Measurements from ENCODE around the gene SMAD7.

The SMAD7 gene

GRCh38 chr18:48950536-48951447 is at the start of gene SMAD7:
TSS of gene SMAD7 (minus strand) at chr18:48950965. CDS start at chr18:48950424, 541 bp downstream.
- no peak for DNase-seq

- DNase-seq: no peak
Observed at GRCh38 chr18:48999569-48999968, 48.8 kb upstream of the SMAD7 start.

- DNase-seq: no peak
Observed at GRCh38 chr18:48997985-48998831, 47.4 kb upstream of the SMAD7 start.

- no peak for DNase-seq
Observed at GRCh38 chr18:48997681-48997984, 46.9 kb upstream of the SMAD7 start.

- DNase-seq: peak; percentile 43
Observed at GRCh38 chr18:48996901-48997463, 46.2 kb upstream of the SMAD7 start.

GRCh38 chr18:48996041-48996440 is 45.3 kb upstream of the SMAD7 start:
- no peak for DNase-seq

GRCh38 chr18:48994926-48995835 is 44.4 kb upstream of the SMAD7 start:
- no peak for DNase-seq

- DNase-seq: no peak
Observed at GRCh38 chr18:48994044-48994651, 43.4 kb upstream of the SMAD7 start.

- no peak for DNase-seq
Observed at GRCh38 chr18:48993586-48993985, 42.8 kb upstream of the SMAD7 start.

- DNase-seq: no peak
Observed at GRCh38 chr18:48992791-48993555, 42.2 kb upstream of the SMAD7 start.

GRCh38 chr18:48992133-48992532 is 41.4 kb upstream of the SMAD7 start:
- DNase-seq: no peak

- no peak for DNase-seq
Observed at GRCh38 chr18:48991676-48992075, 40.9 kb upstream of the SMAD7 start.

- DNase-seq: no peak
Observed at GRCh38 chr18:48991319-48991660, 40.5 kb upstream of the SMAD7 start.

GRCh38 chr18:48990481-48991318 is 39.9 kb upstream of the SMAD7 start:
- no peak for DNase-seq

- DNase-seq: no peak
Observed at GRCh38 chr18:48989304-48990303, 38.8 kb upstream of the SMAD7 start.

- DNase-seq: no peak
Observed at GRCh38 chr18:48988508-48989303, 37.9 kb upstream of the SMAD7 start.

- DNase-seq: no peak
Observed at GRCh38 chr18:48987821-48988220, 37.1 kb upstream of the SMAD7 start.
